Measurements from ENCODE around the gene ARL5C.
"Not testable (repeated sequence)": the region's sequence is repeated elsewhere in the genome, so short reads cannot be mapped to it uniquely, and the experiment has no call there.

The ARL5C gene

GRCh38 chr17:39139161-39139511 lies 26.8 kb downstream of the ARL5C start:
- no peak for DNase-seq

DNA sequence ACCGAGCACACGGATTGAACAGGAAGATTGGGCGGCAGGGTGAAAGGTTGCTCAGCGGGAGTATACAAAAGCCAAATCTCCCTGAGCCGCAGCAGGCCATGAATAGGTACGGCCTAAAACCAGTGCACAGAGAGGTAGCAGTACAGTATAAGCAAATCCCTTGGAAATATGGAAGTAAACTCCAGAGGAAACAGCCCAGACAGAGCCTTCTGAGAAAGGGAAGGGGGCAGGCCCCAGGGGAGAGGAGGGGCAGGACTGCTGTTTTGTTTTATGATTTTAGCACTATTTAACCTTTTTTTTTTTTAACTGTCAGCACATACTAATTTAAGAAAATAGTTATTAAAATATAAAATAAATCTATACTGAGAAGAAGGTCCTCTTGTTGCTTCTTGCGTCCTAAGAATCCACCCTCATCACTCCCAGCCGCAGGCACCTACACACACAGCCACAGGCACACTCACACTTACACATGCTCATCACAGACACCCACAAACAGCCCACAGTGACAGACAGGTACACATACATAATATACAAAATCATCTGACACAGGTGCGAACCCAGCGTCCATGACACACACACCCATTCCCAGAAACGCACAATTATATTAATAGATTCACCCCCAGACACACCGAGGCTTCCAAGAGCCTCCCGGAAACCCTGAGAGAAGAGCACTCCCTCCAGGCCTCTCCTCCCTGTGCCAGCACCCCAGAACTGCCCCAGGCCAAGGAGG lies 27.4 kb downstream of the ARL5C start:
- no peak for DNase-seq

DNA sequence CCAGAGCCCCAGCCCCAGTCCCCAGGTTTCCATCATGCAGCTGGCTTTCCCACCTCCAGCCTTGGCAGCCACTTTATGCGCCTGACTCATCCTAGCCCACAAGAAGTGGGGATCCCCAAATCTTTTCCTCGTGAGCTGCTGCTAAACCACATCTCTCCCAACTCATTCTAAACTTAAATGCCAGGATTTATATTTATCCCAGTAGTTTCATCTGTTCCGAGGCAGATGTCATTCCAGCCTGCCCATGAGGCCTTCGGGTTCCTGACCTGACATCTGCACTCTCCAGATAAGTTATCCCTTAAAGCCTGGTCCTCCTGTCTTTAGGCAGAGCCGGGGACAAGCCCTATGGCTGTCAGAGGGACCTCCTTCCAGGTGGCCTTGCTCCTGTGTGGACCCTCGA lies 31.1 kb downstream of the ARL5C start:
- no peak for DNase-seq

DNA sequence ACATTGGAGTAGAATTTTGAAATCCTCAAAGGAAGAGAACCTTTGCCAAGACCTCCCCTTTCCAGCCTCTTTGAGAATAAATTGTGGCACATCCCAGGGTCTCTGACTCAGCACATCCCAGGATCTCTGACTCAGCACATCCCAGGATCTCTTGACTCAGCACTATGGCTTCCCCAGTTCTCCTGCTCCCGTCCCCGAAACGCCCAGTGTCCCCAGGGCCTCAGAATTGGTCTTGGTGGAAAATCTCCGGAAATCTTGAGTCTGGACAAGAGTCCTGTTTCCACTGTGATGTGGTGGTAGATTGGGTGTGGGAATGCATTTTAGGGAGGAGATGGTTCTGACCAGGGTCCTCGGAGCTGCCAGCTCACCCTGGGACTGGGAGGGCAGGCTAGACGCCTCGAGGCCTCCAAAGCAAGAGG lies 33.8 kb downstream of the ARL5C start:
- DNase-seq = no peak

DNA sequence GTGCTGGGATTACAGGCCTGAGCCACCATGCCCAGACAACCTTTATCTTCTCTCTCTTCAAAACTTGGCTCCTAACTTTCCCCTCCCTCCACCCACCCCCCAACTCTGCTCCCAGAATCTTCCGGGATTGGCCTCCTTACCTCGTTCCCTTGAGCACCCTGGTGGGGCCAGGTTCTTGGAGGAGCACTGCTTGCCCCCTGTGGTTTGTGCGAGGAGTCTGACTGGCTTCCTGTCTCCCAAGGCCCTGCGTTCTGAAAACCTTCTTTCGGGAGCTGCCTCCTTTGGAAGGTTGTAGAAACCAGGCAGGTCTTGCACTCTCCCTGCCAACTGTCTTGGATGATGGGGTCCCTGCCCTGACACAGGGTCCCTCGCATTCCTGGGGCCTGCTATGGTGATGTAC lies 34.3 kb downstream of the ARL5C start:
- DNase-seq = no peak

- DNase-seq = no peak
Measured at GRCh38 chr17:39130205-39130604, 35.8 kb downstream of the ARL5C start.

DNA sequence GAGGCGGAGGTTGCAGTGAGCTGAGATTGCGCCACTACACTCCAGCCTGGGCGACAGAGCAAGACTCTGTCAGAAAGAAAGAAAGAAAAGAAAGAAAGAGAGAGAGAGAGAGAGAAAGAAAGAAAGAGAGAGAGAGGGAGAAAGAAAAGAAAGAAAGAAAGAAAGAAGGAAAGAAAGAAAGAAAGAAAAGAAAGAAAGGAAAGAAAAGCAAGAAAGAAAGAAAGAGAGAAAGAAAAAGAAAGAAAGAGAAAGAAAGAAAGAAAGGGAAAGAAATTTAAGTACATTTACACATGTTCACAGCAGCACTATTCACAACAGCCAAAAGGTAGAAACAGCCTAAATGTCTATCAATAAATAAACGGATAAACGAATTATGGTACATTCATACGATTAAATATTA lies 36.4 kb downstream of the ARL5C start:
- not testable (repeated sequence) for DNase-seq

GRCh38 chr17:39126436-39126835 lies 39.5 kb downstream of the ARL5C start:
- no peak for DNase-seq

DNA sequence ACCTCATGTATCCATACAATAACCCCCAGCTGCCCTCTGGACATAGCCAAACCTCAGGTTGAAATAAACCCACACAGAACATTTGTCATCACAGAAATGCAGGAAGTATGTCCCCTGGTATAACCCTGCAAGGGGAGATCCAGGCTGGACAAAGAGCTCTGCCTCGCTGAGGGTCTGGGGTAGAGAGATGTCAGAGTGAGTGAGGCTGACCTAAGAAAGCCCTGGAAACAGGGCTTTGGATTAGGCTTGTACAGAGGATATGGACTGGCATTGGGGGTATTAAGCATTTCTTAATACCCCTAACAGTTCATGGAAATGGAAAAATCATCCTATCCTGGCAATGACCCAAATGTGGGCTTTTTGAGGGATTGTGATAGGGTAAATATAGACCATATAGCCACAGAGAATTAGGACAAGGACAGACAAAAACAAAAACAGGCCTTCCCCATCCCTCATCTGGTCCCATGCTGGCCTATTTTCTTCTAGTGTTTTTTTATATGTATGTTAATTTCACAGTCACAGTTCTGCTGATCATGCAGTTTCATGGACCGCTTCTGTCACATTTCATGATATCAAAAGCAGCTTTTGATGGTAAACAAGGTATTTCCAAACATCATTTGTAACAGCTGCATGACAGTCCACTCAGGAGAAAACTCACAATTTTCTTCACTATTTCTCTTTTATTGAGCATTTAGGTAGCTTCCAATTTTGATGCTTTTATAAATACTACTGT lies 40.7 kb downstream of the ARL5C start:
- no peak for DNase-seq

- no peak for DNase-seq
Measured at GRCh38 chr17:39123627-39124026, 42.3 kb downstream of the ARL5C start.

- DNase-seq = no peak
Measured at GRCh38 chr17:39122991-39123390, 43.0 kb downstream of the ARL5C start.

- DNase-seq = not testable (repeated sequence)
Measured at GRCh38 chr17:39121919-39122318, 44.0 kb downstream of the ARL5C start.

DNA sequence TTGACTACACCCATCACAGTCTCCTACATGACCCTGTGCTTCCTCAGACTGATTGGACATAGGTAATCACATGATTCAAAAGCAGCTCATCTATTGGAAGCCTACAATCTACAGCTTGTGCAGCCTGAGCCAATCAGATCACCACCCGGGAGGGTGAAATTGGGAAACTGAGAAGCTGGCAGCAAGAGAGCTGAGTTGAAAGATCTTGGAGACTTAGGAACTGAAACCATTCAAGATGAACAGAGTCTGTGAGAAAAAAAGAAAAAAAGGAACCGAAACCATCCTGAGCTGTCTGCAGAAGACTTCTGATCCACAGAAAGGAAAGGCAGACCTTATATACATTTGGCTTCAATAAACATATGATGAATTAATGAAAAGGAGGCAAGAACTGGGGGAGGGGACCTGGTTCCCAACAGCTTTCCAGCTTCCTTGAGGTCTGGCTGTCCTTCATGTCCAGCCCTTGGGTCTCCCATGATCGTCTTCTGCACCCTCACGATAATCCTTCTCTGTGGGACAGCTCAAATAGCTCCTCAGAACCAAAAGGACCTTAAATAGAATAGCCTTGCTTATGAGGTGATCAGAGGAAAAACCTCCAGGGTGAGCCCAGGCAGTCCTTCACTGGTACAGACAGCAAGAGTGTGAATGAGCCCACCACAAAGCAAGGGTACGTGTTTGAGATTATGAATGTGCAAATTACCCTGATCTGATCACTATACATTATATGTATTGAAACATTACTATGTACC lies 47.1 kb downstream of the ARL5C start:
- no peak for DNase-seq

GRCh38 chr17:39116224-39116623 lies 49.7 kb downstream of the ARL5C start:
- no peak for DNase-seq

DNA sequence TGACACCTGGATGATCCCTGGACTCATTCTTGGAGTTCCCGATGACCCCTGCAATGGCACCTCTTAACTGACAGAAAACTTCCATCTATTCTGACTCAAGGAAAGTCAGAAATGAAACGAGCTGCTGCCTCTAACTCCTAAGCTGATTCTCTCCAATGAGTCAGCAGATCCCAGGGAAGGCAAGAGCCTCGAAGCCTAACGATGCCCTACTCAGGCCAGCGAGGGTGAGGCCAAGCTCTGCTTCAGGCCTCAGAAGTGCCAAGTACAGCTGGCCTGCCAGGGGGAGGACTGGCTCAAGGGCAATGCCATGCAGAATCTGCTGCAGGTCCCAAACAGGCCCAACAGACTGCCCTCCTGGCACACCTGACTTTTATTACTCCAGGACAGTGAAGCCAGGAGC lies 50.8 kb downstream of the ARL5C start:
- no peak for DNase-seq

GRCh38 chr17:39114723-39115122 lies 51.2 kb downstream of the ARL5C start:
- DNase-seq = no peak

DNA sequence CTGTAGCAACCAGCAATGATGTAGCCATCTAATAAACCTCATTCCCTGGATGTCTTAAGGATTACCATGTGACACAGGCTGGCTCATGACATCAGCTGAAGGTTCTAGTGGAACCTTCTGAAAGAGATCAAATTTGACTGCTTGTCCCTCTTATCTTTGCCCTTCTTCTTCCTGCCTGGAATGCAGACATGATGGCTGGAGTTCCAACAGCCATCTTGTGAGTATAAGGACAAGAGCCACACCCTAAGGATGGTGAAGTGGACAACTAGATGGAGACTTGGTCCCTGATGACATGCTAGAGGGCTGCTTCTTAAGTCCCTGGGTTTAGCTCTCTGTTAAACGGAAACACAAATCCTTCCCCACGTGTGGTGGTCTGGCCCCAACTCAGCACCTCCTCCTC lies 52.1 kb downstream of the ARL5C start:
- no peak for DNase-seq

DNA sequence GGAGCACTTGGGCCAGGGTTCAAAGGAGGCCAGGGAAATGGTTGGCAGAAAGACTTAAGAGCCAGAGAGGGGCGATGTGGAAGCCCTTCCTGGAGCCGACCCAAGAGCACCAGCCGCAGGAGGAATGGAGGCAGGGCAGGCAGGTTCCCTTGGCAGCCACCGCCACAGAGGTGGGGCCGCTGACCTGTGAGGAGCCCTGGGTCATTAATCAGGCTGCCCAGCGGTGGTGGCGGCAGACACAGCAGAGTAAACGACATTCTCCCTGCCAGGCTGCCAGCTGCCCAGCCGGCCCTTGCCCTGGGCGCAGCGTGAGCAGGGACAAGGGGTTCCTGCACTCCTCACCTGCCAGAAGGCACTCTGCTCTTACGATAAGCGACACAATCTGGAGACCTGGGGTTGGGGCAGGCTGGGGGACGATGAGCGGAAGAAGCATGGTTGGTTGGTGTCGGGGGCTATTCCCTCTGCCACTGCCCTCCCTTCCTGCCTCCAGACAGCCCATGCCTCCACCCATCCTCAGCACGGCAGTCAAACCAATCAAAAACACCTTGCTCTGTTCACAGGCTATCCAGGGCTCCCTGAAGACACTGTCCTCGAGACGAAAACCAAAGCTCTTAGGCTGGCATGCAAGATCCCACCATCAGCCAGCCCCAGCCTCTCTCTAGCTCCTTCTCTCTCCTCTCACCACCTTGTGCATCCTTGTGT lies 55.4 kb downstream of the ARL5C start:
- no peak for DNase-seq

GRCh38 chr17:39108461-39109375 lies 57.2 kb downstream of the ARL5C start:
- no peak for DNase-seq

DNA sequence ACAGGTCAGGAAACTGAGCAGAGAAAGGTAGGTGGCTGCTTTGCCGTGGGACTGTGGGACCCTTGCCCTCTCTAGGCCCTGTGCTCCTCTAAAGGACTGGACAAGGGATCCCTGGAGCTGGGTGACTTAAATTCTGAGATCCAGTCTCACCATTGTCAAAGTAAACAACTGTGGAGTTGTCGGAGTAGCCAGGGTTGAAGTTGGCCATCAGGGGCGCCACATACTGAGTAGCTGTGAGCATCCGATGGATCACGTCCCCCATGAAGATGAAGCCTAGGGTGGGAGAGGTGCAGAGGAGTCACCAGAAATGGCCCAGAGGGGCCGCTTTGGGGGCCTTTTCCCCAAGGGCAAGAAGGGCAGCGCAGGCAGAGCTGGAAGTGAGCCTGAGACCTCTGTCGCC lies 58.0 kb downstream of the ARL5C start:
- DNase-seq = no peak

- no peak for DNase-seq
Measured at GRCh38 chr17:39107155-39107554, 58.8 kb downstream of the ARL5C start.

Data from activated CD4-positive, alpha-beta T cell treated with anti-CD3 and anti-CD28 coated beads for 48 hours (primary cell).